Activated T-cell treated with anti-CD3 and anti-CD28 coated beads, Interleukin-2, amount 50 U/mL, for 24 hours (primary cell): Measurements from ENCODE around the gene CMBL.
"Not testable (repeated sequence)": the region's sequence is repeated elsewhere in the genome, so short reads cannot be mapped to it uniquely, and the experiment has no call there.

Source experiments
- DNase-seq: peaks from one replicate; pipeline ENCODE4 v3.0.0-alpha.2; 2020
- H3K27ac Mint-ChIP-seq: 2 replicates; pipeline ENCODE4 v1.8.0; 2020; ENCODE audit warnings: mild to moderate bottlenecking, mixed read lengths
- H3K27me3 Mint-ChIP-seq: 2 replicates; pipeline ENCODE4 v1.8.0; 2020; ENCODE audit warnings: mixed read lengths
- H3K36me3 Mint-ChIP-seq: 2 replicates; pipeline ENCODE4 v1.8.0; 2020; ENCODE audit warnings: low read depth, mixed read lengths
- H3K4me1 Mint-ChIP-seq: 2 replicates; pipeline ENCODE4 v1.8.0; 2020; ENCODE audit warnings: low read depth, mixed read lengths
- H3K4me3 Mint-ChIP-seq: 2 replicates; pipeline ENCODE4 v1.8.0; 2020; ENCODE audit warnings: mild to moderate bottlenecking, moderate library complexity, mixed read lengths
- H3K9me3 Mint-ChIP-seq: 2 replicates; pipeline ENCODE4 v1.8.0; 2020; ENCODE audit warnings: mixed read lengths

CMBL gene

DNA sequence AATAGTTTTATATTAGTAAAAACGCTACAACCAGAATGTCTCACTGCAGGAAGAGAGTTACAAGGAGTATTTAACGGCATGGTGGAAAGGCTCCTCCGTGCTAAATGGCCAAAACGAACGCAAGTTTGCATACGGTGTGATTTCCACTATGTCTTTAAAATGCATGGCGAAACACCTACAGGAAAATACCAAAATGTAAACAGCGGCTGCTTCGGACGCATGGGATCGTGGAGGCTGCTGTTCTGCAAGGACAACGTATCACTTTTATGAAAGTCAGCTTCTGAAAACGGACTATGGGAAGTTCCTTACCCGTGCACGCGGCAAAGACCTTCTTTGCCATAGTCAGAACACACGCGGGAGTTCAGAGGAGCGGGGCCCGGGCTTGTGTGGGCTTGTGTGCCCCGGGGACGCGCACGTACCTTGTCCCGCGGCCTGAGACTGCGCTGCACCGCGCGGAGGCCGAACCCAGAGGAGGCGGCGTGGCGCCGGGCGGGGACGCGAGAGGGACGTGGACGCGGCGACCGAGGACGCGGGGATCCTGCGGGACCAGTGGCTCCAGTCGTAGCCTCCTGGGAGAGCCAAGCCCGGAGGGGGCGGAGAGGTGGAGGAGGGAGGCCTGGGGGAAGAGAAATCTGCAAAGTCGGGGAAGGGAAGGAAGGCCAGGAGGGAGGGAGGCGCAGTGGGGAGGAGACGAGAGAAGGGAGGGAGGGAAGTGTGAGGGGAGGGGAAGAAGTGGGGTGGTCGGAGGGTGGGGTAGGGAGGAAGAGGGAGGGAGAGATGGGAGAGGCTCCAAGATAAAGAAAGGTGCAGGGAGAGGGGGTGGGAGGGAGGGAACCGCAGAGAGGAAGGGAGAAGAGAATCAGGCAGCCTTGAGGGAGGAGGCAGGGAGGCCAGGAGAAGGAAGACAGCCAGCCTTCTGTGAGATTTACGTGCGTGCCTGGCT is at the start of gene CMBL:
Gene CMBL, minus strand, starts transcription at position 697 of the 943 bp plus-strand sequence. CDS start 17,140 bp downstream, outside the sequence.
- peak within 1 kb of the TSS; percentile 44 for H3K27ac Mint-ChIP-seq
- no peaks in the 10 kb centered on the region for H3K9me3 Mint-ChIP-seq
- H3K4me3 Mint-ChIP-seq: peak within 1 kb of the TSS; percentile 75
- peaks cover 38% of the 10 kb centered on the region for H3K27me3 Mint-ChIP-seq
- peak; percentile 59 for DNase-seq
- H3K4me1 Mint-ChIP-seq: peaks cover 18% of the 10 kb centered on the region
- no peaks in the 10 kb centered on the region for H3K36me3 Mint-ChIP-seq

GRCh38 chr5:10355071-10355889 is 47.6 kb upstream of the CMBL start:
- Mint-ChIP-seq H3K4me3 (peak overlapping the region; percentile 99), H3K4me1 (peaks cover 53% of the 10 kb centered on the region), H3K27me3 (no peaks in the 10 kb centered on the region), H3K36me3 (peaks cover 44% of the 10 kb centered on the region), H3K9me3 (no peaks in the 10 kb centered on the region), H3K27ac (peak overlapping the region; percentile 99)
- no peak for DNase-seq

- H3K4me3 Mint-ChIP-seq: peak overlapping the region; percentile 99
- H3K4me1 Mint-ChIP-seq: peaks cover 48% of the 10 kb centered on the region
- no peaks in the 10 kb centered on the region for H3K27me3 Mint-ChIP-seq
- H3K27ac Mint-ChIP-seq: peak overlapping the region; percentile 99
- peaks cover 39% of the 10 kb centered on the region for H3K36me3 Mint-ChIP-seq
- peak; percentile 72 for DNase-seq
- H3K9me3 Mint-ChIP-seq: no peaks in the 10 kb centered on the region
These were observed 46.6 kb upstream of the CMBL start for GRCh38 chr5:10354048-10354872.

- peaks cover 43% of the 10 kb centered on the region for H3K4me1 Mint-ChIP-seq
These were observed 45.7 kb upstream of the CMBL start, which contains the start of gene MARCHF6 for GRCh38 chr5:10353241-10354047. TSS of gene MARCHF6 (plus strand) at chr5:10353695. CDS start at chr5:10353899, 204 bp downstream.

GRCh38 chr5:10352430-10353240 is 44.9 kb upstream of the CMBL start:
- peaks cover 29% of the 10 kb centered on the region for H3K36me3 Mint-ChIP-seq
- peaks cover 37% of the 10 kb centered on the region for H3K4me1 Mint-ChIP-seq
- H3K4me3 Mint-ChIP-seq: peak overlapping the region; percentile 93
- no peaks in the 10 kb centered on the region for H3K9me3 Mint-ChIP-seq
- DNase-seq: no peak
- H3K27ac Mint-ChIP-seq: peak overlapping the region; percentile 98
- H3K27me3 Mint-ChIP-seq: no peaks in the 10 kb centered on the region

More at GRCh38 chr5:10353241-10354047, 45.7 kb upstream of the CMBL start, which contains the start of gene MARCHF6:
- DNase-seq: peak; percentile 96
- Mint-ChIP-seq H3K4me3 (peak within 1 kb of the TSS; percentile 99), H3K36me3 (peaks cover 34% of the 10 kb centered on the region), H3K9me3 (no peaks in the 10 kb centered on the region), H3K27me3 (no peaks in the 10 kb centered on the region), H3K27ac (peak within 1 kb of the TSS; percentile 99)

GRCh38 chr5:10351919-10352318 is 44.2 kb upstream of the CMBL start:
- peak overlapping the region; percentile 93 for H3K4me3 Mint-ChIP-seq
- peak overlapping the region; percentile 66 for H3K27ac Mint-ChIP-seq
- H3K4me1 Mint-ChIP-seq: peaks cover 30% of the 10 kb centered on the region
- H3K36me3 Mint-ChIP-seq: peaks cover 28% of the 10 kb centered on the region
- no peak for DNase-seq
- no peaks in the 10 kb centered on the region for H3K27me3 Mint-ChIP-seq
- no peaks in the 10 kb centered on the region for H3K9me3 Mint-ChIP-seq

- peaks cover 25% of the 10 kb centered on the region for H3K4me1 Mint-ChIP-seq
- DNase-seq: no peak
- no peak overlapping the region for H3K4me3 Mint-ChIP-seq
- peak overlapping the region; percentile 7 for H3K27ac Mint-ChIP-seq
- no peaks in the 10 kb centered on the region for H3K27me3 Mint-ChIP-seq
- no peaks in the 10 kb centered on the region for H3K9me3 Mint-ChIP-seq
- peaks cover 25% of the 10 kb centered on the region for H3K36me3 Mint-ChIP-seq
These were observed 43.6 kb upstream of the CMBL start for GRCh38 chr5:10351199-10351905.

DNA sequence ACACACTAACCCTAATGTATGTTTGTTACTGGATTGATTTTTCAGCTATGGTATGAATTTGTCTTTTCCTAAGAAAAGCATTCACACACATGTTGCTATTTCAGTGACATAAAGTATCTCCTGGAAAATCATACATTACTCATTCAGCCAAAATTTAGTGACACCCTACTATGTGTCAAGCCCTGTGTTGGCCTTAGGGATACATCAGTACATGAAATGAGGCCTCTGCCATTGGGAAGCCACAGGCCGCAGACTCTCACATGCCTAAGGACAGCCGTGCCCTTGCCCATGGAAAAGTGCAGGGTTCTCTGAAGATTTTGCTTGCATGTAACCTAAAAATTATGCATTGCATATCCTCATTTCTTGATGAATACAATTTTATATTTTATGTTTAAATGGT is 40.6 kb upstream of the CMBL start:
- DNase-seq: no peak
- Mint-ChIP-seq H3K4me3 (no peak overlapping the region), H3K27ac (no peak overlapping the region), H3K9me3 (no peaks in the 10 kb centered on the region), H3K27me3 (no peaks in the 10 kb centered on the region), H3K4me1 (peaks cover 15% of the 10 kb centered on the region), H3K36me3 (peaks cover 5% of the 10 kb centered on the region)

DNA sequence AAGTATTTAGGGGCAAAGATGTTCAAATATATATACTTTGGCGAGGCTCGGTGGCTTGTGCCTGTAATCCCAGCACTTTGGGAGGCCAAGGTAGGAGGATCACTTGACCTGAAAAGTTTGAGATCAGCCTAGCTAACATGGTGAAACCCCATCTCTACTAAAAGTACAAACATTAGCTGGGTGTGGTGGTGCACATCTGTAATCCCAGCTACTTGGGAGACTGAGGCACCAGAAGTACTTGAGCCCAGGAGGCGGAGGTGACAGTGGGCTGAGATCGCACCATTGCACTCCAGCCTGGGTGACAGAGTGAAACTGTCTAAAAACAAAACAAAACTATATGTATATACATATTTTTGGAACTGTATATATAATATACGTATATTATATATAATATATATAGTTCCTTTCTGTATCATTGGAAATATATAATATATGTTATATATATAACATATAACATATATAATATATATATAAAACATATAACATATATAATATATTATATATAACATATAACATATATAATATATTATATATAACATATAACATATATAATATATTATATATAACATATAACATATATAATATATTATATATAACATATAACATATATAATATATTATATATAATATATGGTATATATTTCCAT is 36.9 kb upstream of the CMBL start:
- not testable (repeated sequence) for H3K4me1 Mint-ChIP-seq, H3K36me3 Mint-ChIP-seq, H3K9me3 Mint-ChIP-seq, H3K27ac Mint-ChIP-seq, DNase-seq, H3K4me3 Mint-ChIP-seq, H3K27me3 Mint-ChIP-seq

DNA sequence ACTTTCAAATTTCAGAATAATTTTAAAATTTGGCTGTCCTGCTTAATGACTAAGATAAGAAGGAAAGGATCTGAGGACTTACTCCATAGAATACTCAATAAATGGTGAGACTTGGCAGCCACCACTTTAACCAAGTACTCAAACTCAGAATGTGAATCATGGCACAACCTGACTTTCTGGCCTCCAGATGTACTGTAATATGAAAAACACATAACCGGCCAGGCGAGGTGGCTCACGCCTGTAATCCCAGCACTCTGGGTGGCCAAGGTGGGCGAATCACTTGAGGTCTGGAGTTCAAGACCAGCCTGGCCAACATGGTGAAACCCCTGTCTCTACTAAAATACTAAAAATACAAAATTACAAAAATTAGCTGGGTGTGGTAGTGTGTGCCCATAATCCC is 35.8 kb upstream of the CMBL start:
- H3K27ac Mint-ChIP-seq: no peak overlapping the region
- H3K4me1 Mint-ChIP-seq: no peaks in the 10 kb centered on the region
- H3K9me3 Mint-ChIP-seq: no peaks in the 10 kb centered on the region
- H3K4me3 Mint-ChIP-seq: no peak overlapping the region
- H3K27me3 Mint-ChIP-seq: no peaks in the 10 kb centered on the region
- no peaks in the 10 kb centered on the region for H3K36me3 Mint-ChIP-seq
- no peak for DNase-seq

- no peaks in the 10 kb centered on the region for H3K36me3 Mint-ChIP-seq
- no peaks in the 10 kb centered on the region for H3K9me3 Mint-ChIP-seq
- H3K27me3 Mint-ChIP-seq: peaks cover 12% of the 10 kb centered on the region
- H3K4me3 Mint-ChIP-seq: no peak overlapping the region
- no peak for DNase-seq
- H3K27ac Mint-ChIP-seq: no peak overlapping the region
- H3K4me1 Mint-ChIP-seq: no peaks in the 10 kb centered on the region
These were observed 32.3 kb upstream of the CMBL start for GRCh38 chr5:10339958-10340357.
